HG02642 (cell line): Measurements from ENCODE around the gene RD3L.
"Not testable (repeated sequence)": the region's sequence is repeated elsewhere in the genome, so short reads cannot be mapped to it uniquely, and the experiment has no call there.

Experiments
- ATAC-seq: cut with Tn5 transposase; IDR thresholded peaks from one replicate; pipeline ENCODE4 v1.9.1; 2021; ENCODE audit warnings: mild to moderate bottlenecking; ENCODE audit not compliant: unreplicated experiment, poor library complexity

RD3L gene

DNA sequence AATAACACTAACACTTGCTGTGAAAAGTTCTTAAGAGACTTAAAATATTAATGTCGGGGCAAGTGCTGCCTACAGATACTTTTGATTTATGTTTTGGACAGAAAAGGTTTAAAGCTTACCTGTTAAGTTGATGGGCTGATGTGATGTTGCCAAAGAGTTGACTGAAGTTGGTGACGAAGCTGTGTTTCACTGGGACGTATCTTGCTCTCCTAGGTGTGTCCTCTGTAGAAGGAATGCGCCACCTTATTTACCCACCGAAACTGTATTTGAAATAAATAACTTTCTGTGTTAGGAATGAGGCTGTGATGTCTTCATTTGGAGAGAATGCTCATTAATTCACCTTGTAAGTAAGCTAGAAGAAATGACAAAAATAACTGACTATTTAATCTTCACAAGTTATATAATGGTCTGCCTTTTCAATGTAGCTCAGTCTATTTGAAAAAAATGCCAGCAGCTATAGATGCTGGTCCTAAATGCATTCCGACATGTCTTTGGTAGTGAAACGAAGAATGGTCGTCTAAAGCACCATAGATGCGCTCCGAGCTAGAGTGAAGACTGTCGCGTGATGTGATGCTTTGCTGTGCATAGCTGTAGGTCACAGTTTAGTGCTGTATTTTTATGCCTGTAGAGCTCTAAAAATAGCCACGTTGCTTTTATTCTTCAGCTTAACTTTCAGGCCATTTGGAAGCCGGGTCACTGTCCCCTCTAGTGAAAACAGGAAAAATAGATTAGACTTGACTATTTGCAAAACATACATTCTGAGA lies at the start of gene RD3L:
Gene RD3L, minus strand, starts transcription at position 557 of the 764 bp plus-strand sequence. CDS start 834 bp downstream, outside the sequence.
- no peak for ATAC-seq

GRCh38 chr14:103989964-103990363 lies 47.6 kb upstream of the RD3L start:
- no peak for ATAC-seq

DNA sequence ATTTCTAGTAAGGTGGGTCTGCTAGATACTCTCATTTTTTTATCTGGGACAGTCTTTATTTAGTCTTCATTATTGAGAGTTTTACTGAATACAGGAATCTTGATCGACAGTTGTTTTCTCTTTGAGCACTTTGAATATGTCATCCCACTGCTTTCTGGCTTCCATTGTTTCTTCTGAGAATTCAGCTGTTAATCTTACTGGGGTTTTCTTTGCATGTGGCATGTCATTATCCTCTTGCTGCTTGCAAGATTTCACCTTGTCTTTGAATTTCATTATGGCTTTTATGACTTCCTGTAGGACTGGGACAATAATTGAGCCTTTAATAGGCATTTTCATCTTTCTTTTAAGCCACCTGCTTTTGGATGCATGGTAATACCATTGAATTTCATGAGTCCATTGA lies 46.7 kb upstream of the RD3L start:
- ATAC-seq: no peak

GRCh38 chr14:103984196-103984595 lies 41.9 kb upstream of the RD3L start:
- no peak for ATAC-seq

GRCh38 chr14:103980623-103981238 lies 38.4 kb upstream of the RD3L start:
- not testable (repeated sequence) for ATAC-seq

DNA sequence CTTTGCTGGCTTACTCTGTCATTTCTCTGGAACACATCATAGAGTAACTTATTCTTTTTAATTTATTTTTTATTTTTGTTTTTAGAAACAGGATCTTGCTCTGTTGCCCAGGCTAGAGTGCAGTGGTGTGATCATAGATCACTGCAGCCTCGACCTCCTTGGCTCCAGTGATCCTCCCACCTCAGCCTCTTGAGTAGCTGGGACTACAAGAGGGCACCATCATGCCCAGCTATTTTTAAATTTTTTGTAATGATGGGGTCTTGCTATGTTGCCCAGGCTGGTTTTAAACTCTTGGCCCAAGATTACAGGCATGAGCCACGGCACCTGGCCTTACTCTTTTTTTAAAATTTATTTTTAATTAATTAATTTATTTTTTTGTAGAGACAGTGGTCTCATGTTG lies 32.2 kb upstream of the RD3L start:
- ATAC-seq: no peak

- no peak for ATAC-seq
Observed at GRCh38 chr14:103973354-103973753, 31.0 kb upstream of the RD3L start.

DNA sequence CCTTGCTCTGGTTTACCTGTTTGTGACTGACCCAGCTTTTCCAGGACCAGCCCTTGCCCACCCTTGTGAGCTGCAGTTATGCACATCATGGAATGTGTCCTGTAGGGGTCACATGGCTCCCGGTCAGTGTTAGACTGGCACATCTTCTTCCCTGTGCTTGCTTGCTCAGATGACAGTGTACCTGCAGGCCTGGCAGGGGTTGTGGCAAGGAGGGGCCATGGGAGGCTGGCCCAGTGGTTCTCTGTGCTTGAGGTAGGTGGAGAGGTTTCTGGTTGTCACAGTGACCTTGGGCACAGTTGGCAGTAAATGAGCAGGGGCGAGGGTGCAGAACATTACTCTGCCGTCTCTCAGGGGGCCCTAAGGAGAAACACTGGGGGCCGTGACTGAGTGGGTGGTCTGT lies 27.6 kb upstream of the RD3L start:
- ATAC-seq: no peak

DNA sequence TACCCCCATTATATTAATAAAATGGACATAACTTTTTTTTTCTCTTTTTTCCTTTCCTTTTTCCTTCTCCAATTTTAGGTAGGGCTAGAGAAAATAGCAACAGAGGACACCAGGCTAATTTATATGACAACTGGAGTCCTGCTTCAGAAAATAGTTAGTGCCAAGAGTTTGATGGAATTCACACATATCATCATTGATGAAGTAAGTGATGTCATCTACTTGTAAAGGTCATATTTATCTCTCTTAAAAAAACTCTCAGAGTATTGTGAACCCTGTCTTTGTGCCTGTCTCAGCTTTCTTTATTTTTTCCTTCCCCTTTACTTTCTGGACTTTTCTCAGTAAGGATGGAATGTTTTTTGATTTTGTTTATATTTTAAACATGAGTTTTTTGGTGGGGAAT lies 24.3 kb upstream of the RD3L start:
- no peak for ATAC-seq

GRCh38 chr14:103961928-103962578 lies 19.7 kb upstream of the RD3L start:
- ATAC-seq: no peak

GRCh38 chr14:103960457-103961055 lies 18.2 kb upstream of the RD3L start:
- no peak for ATAC-seq

DNA sequence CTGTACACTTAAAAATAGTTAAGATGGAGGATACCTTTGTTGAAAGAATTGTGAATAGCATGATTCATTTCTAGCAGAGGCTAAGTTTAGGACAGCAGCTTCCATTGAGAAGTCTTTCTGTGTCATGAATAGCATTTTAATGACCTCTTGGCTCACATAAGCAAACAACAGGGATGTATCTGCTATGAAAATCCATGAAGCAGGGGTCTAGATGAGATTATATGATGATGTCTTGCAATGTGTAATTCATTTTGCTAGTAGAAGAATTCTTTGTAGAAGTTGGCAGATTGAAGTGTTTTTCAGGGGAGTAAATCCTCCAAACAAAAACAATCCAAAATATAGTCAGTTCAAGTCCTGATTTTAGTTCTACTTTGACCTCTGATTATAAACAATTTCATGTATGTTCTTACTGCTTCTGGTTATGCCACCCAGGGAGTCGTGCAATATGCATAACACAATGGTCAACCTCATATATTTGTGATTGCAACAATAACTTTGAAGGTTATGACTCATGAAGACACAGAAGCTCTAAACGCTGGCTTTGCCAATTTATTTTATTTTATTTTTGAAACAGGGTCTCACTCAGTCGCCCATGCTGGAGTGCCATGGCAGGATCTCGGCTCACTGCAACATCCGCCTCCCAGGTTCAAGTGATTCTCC lies 6.9 kb upstream of the RD3L start:
- no peak for ATAC-seq

DNA sequence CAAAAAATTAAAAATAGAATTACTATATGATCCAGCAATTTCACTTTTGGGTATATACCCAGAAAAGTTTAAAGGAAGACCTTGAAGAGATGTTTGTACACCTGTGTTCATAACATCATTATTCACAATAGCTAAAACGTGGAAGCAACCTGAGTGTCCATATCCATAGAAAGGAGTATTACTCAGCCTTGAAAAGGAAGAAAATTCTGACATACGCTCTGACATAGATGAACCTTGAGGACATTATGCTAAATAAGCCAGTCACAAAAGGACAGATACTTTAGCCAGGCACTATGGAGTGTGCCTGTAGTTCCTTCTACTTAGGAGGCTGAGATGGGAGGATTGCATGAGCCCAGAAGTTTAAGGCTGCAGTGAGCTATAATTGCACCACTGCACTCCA lies 6.1 kb upstream of the RD3L start:
- ATAC-seq: no peak

- ATAC-seq: no peak
Observed at GRCh38 chr14:103946975-103947374, 4.6 kb upstream of the RD3L start.

- no peak for ATAC-seq
Observed at GRCh38 chr14:103943673-103944072, 1.3 kb upstream of the RD3L start.

DNA sequence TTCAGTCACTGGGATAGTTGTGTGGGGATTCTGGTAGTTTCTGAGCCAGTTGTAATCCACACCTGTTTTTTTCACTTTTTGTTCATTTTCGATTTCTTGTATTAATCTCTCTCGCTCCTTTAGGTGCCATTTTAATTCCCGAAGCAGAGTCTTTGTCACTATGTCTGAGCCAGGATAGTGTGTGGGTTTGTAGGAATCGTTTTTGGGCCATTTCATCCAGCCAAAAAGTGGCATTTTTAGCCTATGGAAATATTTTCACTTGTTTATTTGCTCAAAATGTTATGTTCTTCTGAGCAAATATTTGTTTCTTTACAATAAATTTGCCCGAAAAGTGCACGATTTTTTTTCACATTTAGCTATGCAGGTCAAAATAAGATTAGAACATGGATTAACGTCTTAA lies 867 bp downstream of the RD3L start:
- ATAC-seq: no peak

- ATAC-seq: no peak
Observed at GRCh38 chr14:103935102-103935501, 7.2 kb downstream of the RD3L start.

GRCh38 chr14:103932791-103933490 lies 9.4 kb downstream of the RD3L start:
- ATAC-seq: no peak

DNA sequence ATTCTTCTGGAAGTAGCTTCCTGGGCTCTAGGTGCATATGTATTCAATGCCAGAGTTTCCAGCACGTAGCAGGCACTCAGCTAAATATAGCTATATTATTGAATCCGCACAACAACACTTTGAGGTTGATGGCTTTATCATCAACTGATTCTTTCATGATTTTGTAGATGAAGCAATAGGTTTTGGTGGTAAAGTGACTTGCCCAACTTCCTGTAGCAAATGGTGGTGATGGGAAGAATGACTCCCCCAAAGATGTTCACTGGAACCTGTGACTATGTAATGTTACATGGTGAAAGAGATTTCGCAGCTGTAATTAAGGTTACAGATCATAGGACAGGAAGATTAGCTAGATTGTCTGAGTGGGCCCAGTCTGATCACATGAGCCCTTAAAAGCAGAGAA lies 10.9 kb downstream of the RD3L start:
- no peak for ATAC-seq

DNA sequence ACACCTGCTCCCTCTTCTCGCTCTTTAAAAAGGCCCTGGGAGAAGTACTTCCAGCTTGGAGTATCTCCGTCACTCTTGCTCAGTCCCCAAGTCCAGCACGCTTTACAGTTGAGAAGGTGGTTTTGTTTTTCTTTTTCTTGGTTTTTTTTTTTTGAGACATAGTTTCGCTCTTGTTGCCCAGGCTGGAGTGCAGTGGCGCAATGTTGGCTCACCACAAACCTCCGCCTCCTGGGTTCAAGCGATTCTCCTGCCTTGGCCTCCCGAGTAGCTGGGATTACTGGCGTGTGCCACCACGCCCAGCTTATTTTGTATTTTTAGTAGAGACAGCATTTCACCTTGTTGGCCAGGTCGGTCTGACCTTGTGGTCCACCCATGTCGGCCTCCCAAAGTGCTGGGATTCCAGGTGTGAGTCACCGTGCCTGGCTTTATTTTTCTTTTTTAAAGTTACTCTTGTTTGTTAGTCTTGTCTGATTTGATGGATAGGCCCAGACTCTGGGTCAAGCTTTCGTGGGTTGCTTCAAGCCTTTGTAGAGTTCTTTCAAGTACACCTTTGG lies 12.2 kb downstream of the RD3L start:
- no peak for ATAC-seq
